HG03135 (cell line): Measurements from ENCODE around the gene FGD6.
"Not testable (repeated sequence)": the region's sequence is repeated elsewhere in the genome, so short reads cannot be mapped to it uniquely, and the experiment has no call there.

Experiments
- ATAC-seq: cut with Tn5 transposase; IDR thresholded peaks from one replicate; pipeline ENCODE4 v1.9.1; 2021; ENCODE audit warnings: mild to moderate bottlenecking, moderate library complexity; ENCODE audit not compliant: unreplicated experiment

The FGD6 gene

DNA sequence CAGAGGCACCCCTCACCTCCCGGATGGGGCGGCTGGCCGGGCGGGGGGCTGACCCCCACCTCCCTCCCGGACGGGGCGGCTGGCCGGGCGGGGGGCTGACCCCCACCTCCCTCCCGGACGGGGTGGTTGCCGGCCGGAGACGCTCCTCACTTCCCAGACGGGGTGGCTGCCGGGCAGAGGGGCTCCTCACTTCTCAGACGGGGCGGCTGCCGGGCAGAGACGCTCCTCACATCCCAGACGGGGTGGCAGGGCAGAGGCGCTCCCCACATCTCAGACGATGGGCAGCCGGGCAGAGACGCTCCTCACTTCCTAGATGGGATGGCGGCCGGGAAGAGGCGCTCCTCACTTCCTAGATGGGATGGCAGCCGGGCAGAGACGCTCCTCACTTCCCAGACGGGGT, 18.4 kb upstream of the FGD6 start:
- ATAC-seq: not testable (repeated sequence)

DNA sequence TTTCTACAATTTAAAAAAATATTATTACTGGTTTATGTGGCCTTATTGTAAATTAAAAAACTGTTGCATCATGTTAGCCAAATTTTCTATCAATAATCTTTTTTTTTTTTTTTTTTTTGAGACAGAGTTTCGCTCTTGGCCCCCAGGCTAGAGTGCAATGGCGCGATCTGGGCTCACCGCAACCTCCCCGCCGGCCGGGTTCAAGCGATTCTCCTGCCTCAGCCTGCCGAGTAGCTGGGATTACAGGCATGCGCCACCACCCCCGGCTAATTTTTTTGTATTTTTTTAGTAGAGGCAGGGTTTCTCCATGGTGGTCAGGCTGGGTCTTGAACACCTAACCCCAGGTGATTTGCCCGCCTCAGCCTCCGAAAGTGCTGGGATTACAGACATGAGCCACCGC, 16.9 kb upstream of the FGD6 start:
- not testable (repeated sequence) for ATAC-seq

DNA sequence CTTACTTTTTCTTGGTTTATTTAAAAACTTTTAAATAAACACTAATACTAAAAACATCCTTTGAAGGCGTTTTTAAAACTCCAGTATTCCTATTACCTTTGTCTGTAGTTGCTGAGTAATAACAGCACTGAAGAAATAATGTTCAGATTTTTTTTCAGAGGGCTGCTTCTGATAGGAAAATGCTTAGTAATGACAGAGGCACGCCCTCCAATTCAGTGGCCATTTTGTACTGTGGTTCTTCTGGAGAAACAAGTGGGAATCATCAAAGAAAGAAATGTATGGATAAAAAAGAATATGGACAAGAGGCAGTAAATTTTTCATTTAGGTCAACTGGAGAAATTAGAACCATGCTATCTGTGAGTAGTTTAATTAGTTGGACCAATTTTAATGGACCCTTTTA, 13.9 kb upstream of the FGD6 start:
- no peak for ATAC-seq

DNA sequence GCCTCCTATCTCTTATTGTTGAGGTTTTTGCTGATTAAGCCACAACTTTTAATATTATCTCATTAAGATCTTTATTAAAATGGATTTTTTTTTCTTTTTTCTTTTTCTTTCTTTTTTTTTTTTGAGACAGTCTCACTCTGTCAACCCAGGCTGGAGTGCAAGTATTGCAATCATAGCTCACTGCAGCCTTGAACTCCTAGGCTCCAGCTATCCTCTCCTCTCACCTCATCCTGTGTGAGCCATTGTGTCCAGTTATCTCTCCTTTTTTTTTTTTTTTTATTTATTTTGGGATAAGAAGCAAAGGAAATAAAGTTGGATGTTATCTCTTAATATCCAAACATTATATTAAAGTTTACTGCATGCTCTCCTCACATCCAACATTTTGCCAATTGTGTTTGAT, 13.0 kb upstream of the FGD6 start:
- ATAC-seq: no peak

DNA sequence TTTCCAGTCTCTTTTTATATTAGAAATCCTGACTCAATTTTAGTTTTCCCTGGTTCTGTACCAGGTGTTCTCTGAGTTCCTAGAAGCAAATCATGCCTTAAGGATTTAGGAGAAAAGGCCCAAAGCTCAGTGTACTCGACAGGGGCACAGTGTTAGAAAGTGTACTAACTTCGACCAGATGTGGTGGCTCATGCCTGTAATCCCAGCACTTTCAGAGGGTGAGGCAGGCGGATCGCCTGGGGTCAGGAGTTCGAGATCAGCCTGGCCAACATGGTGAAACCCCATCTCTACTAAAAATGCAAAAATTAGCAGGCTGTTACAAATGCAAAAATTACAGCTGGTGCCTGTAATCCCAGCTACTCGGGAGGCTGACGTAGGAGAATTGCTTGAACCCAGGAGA, 12.4 kb upstream of the FGD6 start:
- ATAC-seq: no peak

DNA sequence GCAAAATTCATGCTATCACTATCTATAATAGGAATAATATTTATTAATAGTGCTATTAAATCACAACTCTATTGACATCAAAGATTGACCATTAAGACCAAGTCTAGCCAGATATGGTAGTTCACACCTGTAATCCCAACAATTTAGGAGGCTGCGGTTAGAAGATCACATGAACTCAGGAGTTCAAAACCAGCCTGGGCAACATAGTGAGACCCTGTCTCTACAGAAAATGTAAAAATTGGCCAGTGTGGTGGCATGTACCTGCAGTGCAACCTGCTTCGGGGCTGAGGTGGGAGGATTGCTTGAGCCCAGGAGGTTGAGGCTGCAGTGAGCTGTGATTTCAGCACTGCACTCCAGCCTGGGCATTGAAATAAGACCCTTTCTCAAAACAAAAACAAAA, 11.3 kb upstream of the FGD6 start:
- no peak for ATAC-seq

DNA sequence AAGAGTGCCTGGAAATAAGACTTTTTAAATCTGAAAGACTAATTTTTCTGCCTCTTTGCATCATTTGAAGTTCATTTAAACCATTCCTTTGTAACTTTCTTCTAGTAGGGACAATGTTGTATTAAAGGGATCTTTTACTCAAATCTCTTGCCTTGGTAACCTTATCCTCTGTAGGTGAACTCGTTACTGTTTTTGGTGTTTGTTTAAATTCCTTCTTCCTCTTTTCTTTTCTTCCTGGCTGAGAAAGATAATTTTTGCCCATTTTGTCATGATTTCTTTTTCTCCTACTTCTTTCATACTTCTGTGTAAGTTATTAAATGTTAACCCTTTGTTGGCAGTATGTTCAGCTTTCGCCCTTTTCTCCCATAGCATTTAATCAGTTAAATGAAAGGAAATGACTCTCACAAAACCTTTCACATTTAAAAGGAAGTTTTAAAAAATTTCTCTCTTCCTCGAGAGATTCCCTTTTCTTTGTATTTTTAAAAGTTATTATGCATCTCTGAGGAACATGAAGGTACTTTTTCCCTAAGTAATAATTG, 10.6 kb upstream of the FGD6 start:
- ATAC-seq: no peak

DNA sequence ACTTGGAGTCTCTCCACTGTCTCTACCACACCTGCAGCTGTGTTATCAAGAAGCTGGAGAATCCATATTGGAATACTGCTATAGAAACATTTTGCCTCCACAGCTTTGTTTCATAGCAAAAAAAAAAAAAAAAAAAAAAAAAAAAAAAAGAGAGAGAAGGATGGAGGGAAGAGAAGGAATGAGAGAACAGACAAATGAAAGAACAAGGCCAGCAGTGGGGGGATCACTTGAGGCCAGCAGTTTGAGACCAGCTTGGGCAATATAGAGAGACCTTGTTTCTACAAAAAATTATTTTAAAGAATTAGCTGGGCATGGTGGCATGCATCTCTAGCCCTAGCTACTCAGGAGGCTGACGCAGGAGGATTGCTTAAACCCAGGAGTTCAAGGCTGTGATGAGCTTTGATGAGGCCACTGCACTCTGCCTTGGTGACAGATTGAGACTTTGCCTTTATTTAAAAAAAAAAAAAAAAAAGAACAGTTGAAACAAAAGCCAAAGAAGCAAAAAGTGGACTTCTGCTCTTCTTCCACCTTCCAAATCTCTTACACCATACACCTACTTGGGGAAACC, 8.5 kb upstream of the FGD6 start:
- ATAC-seq: no peak

DNA sequence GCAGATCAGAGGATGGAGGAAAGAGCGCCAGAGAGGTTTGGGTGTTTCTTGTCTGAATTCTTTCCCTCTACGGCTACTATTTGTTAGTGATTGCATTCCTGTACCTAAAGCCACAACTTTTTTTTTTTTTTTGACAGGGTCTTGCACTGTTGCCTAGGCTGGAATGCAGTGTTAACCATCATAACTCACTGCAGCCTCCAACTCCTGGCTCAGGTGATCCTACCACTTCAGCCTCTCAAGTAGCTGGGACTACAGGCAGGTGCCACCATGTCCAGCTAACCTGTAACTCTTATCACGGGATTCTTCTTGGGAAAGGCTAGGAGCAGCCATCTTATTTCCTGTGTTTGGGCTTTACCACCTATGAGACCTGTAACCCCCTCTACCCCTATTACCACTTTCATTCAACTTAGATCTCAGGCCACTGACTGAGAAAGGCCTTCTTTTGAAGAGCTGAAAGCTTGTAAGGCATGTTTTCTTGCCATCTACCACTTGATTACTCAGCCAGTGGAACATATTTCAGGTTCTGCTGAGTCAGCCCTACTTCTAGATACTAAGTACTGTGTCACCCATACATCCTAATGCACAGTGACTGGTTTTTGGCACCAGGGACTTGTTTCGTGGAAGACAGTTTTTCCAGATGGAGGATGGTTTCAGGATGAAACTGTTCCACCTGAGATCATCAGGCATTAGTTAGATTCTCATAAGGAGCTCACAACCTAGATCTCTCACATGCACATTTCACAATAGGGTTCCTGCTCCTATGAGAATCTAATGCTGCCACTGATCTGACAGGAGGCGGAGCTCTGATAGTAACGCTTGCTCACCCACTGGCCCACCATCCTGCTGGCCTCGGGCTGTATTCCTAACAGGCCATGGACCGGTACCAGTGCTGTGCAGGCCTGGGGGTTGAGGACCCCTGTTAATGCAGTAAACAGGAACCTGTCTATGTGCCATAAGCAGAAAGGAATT, 7.2 kb upstream of the FGD6 start:
- ATAC-seq: no peak

DNA sequence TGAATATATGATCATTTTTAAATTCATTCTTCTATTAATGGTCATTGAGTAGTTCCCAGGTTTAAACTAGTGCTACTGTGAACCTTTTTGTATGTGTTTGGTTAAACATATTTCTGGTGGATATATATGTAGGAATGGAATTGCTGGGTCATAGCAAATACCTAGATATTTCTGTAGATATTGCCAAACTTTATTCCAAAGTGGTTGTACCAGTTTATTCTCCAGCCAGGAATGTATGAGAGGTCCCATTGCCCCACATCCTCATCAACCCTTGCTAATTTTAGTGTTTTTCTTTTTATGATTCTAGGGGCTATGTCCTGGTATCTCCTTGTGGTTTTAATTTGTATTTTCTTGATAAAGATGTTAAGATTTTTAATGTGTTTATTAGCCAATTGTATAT, 3.5 kb upstream of the FGD6 start:
- ATAC-seq: no peak

DNA sequence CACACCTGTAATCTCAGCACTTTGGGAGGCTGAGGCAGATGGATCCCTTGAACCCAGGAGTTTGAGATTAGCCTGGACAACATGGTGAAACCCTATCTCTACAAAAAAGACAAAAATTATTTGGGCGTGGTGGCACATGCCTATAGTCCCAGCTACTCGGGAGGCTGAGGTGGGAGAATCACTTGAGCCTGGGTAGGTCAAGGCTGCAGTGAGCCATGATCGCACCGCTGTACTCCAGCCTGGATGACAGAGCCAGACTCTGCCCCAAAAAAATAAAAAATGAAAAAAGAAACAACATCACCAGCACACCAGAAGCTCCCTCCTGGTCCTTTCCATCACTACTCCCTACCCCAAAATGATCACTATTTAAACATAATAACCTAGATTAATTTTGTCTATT, 2.9 kb upstream of the FGD6 start:
- ATAC-seq: no peak

DNA sequence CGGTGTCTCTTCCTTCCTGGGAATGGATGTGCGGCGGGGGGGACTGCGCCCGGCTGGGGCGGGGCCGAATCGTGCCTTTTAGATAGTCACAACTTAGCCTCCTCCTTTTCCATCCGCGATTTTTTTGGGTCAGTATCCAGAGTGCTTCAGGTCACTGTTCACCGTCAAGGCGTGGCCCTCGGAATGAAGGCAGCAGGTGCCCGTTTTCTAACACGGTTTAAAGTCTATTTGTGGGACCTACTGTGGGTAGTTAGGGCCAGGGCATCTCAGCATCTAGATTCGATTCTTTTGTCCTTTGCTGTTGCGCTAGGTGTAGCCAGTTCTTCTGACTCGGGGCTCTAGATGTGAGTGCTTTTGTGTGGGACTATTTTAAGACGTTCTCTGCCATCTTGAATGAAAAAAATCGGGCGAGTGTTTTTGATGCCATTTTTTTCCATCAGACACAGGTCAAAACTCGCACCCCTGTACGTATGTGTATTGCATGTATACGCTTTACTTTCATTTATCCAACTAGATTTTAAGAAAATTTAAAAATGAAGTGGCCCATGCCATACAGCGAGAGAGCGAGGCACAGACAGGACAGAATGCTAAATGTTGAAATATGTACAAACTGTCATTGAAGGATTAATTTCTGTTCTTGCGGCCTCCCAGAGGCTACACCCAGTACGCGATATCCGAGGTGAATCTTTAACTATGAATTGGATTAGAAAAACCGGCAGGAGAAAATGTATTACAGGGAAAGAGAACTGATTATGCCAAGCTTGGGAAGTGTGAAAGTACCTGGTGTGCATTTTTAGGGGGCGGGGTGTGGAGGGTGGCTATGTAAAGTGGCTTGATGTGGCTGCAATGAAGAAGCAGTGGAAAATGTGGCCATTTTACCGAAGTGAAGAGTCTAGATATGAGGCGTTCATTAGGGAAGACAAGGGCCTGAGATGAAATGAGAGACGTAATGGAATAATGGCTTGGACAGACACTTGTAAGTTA, 1.2 kb upstream of the FGD6 start:
- ATAC-seq: peak; percentile 4

DNA sequence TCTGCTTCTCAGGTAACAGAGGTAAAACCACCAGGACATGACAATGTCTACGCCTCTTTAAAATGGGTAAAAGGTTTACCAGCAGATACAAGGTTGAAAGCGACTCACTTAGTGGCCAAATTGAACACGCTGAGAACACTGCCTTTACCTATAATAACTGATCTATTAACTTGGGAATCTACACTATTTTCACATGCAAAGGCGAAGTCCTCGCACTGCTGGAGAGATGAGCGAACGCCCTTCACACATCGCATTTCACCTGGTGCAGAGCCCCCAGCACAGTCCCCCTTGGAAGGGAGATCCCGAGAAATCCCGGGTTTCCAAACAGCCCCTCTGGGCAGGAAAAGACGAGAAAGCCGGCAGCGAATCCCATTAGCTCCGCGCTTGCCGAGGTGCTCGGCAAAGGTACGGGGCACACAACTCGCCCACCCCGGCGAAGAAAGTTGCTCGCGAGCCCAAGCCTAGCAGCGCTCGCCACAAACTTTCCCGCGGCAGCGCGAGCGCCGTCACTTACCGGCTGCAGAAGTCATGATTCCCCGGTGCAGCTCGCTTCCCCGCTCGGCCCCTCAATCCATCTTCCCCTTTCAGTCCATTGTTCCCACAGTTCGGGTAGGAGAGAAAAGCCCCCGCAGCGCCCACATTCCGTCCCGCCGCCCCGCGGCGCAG, 423 bp downstream of the FGD6 start:
- ATAC-seq: peak; percentile 23

DNA sequence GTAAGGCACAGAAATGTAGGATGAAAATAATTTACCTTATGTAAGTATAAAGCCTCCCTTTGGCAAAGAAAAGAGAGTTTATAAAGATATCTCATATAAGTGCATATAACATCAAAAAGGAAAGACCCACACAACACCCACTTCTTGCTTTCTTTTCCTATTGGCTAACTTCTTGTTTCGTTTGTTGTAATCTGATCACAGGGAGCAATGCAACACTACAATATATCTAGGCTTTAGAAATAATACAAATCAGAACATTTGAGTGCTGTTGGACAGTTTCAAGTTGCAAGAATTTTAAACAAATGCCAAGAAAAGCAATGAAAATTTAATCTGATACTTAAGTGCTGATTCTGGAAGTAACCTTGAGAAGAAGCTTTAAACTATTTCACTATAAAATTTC, 1.3 kb downstream of the FGD6 start:
- no peak for ATAC-seq

DNA sequence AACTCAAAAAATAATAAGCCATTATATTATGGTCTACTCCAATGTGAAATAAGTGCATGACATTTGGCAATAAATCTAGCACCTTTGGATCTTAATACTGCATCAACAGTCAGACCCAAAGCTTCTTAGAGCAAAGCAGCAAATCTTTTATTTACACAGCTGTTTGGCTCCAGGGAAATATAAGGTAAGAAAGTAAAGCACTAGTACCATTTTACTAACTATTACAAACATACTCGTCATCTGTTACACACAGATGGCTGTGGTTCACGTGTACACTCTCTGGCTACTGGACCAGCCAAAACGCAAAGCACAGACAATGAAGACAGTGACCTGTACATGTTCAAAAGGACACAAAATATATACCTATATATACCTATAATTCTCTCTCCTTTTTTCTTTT, 2.8 kb downstream of the FGD6 start:
- ATAC-seq: no peak

DNA sequence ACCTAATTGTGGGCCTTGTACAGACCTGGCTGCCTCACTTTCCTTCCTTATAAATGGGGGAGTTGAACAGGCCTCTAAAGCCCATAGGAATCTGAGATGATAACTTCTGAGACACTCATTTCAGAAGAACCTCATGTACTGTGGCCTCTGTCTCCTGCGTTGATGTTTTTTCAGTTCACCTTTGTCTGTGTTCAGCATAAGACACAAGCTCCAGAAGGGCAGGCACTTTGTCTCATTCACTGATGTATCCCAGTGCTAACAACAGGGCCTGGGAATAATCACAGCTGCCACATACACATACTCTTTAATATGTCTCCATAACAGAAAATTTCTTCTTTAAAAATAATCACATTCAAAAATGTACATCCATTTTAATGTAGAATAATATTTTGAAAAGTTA, 3.3 kb downstream of the FGD6 start:
- ATAC-seq: no peak

DNA sequence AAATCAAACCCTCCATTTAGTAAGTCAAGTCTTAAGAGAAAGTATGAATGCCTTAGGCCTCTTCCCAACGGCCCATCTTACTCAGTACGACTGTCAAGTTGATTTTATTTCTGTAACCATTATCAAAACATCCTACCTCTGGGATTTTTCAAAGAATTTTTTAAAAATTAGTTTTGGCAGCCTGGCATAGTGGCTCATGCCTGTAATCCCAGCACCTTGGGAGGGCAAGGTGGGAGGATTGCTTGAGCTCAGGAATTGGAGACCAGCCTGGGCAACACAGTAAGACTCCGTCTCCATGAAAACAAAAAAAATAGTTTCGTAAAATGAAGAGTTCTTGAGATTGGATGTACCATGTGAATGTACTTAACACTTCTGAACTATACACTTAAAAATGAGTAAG, 4.1 kb downstream of the FGD6 start:
- ATAC-seq: no peak

DNA sequence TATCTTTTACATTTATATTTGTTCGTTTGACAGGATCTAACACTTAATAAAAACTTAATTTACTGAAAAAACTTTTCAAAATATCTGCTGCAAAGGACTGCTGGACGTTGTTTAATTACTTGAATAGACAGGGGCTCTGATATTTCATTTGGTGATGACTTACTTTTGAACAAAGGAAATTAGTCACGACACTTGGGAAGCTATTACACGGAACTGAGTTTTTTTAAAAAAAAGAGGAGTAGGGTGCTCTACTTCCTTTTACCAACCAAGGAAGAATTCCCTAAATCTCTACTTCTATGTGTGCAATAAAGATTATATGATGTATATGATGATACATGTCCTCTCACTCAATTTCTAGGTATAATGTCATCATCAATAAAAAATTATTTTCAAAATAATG, 4.7 kb downstream of the FGD6 start:
- no peak for ATAC-seq

DNA sequence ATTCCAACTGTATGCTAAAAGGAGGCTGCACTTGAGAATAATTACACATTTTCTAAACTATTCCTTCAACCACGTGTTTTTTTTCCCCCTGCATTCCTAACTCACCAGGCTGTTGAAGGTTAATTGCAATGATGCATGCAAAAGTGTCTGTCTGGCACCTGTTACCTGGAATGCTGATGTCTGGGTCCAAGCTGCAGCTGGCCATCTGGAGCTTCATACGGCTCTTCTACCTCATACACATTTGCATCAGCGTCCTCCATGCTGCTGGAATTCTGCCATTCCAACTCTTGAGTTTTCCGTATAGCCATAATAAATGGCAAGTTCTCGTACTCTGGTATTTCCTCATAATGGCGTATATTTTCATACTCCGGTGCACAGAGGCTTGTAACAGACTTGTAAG, 8.6 kb downstream of the FGD6 start:
- ATAC-seq: no peak

DNA sequence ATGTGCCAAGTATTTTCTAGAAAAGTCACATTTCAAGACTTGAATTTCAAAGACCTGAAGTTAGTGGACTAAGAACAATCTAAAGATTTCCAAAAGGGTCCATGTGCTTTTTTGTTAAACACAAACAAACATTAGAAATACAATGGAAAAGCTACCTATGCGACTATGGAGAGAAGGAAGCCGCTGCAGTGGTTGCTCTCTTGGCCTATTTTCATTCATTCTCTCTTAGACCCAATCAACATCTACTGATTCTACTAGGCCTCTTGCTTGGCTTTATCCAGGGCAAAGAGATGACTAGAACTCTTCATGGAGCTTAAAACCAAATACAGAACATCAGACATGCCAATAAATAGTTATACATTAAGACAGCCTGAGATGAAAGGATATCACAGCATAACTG, 9.9 kb downstream of the FGD6 start:
- no peak for ATAC-seq

DNA sequence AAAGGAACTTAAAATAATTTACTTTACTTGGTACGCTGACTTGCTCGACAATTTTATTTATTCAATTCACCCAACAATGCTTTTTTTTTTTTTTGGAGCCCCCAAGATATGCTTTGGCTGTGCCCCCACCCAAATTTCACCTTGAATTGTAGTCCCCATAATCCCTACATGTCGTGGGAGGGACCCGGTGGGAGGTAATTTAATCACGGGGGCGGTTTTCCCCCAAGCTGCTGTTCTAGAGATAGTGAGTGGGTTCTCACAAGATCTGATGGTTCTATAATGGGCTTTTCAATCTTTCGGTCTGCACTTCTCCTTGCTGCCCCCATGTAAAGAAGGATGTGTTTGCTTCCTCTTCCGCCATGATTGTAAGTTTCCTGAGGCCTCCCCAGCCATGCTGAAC, 10.4 kb downstream of the FGD6 start:
- ATAC-seq: no peak
